ENCODE results near the gene CPT1A. TPM values are rescaled to one million over a fixed set of nuclear protein-coding genes. Genes with fewer than 3 reads are reported as not detected.

CPT1A gene
- total and polyA plus RNA-seq, 10 of the 15 experiments (the other 5 are each of a cell fraction or from before 2014, with no cell fraction given) = 1.1 to 17.5 (median 6.0) TPM

DNA sequence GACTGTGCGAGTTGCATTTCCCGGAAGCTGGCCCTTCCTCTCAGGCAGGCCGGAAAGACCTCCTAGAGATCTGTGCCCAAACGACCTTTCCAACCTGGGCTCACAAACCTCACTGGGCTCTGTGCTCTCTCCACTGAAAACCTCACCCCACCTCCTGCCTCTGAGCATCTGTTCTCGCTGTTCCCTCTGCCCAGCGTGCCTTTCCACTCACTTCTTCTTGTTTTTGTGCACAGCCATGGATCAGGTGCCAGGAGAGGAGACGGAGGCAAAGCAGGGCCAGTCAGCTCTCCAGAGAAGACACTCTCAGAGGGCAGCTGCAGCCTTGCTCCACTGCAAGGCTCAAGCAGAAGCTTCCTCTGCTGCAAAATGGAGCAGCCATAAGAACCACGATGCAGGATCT is 10.9 kb upstream of the CPT1A start:
- no TSS peak for BruUV-seq (replicated peaks)
- intact Hi-C loops (cut with micrococcal nuclease; ENCODE audit: unreplicated experiment) (no loop called here), in situ Hi-C loops (cut with MboI) (no loop called here)
- H3K4me2 ChIP-seq (ENCODE audit: control insufficient read depth, insufficient read depth) = no peak overlapping the region
- WGBS (ENCODE audit: insufficient coverage, insufficient replicate concordance, low lambda C conversion rate, missing lambda C conversion rate) = 64% methylated on average over 8 of the region's 8 CpGs
- DNase-seq (ENCODE audit: low read depth, low spot score) (no peak), FAIRE-seq (no peak), ATAC-seq (no peak)
- ChIA-PET CTCF (no interaction called here), SMC1A (ENCODE audit: uncharacterized antibody, unreplicated experiment) (no interaction called here), RAD21 (ENCODE audit: unreplicated experiment) (no interaction called here), POLR2A (no interaction called here)
- no peaks in the 10 kb centered on the region for H3K79me2 ChIP-seq (ENCODE audit: control insufficient read depth, insufficient read depth, low read length)
- H3K36me3 ChIP-seq (ENCODE audit: control insufficient read depth in 2 of 2, insufficient read depth in 2 of 2, low read length in 1 of 2) = no peaks in the 10 kb centered on the region
- no peak overlapping the region for H3K4me3 ChIP-seq
- TF ChIP-seq EED (IDR thresholded peaks at IDR 0.05; ENCODE audit: low read depth) = no peak
- TF ChIP-seq ZZZ3 (IDR thresholded peaks at IDR 0.05; ENCODE audit: control insufficient read depth, insufficient read length, low read depth) = no peak
- no peak for TF ChIP-seq LARP7 (IDR thresholded peaks at IDR 0.05)
- TF ChIP-seq SREBF1 (IDR thresholded peaks at IDR 0.05; ENCODE audit: low read length) = no peak
- TF ChIP-seq SRF (IDR thresholded peaks at IDR 0.05; ENCODE audit: low read depth in 2 of 2, low read length in 2 of 2) = no peak
- no peak for TF ChIP-seq NFYB (IDR thresholded peaks at IDR 0.05; ENCODE audit: insufficient read depth, low read depth, low read length)
- TF ChIP-seq ZBTB33 (IDR thresholded peaks at IDR 0.05) = no peak
- no peak for TF ChIP-seq STAT3 (IDR thresholded peaks at IDR 0.05; ENCODE audit: low read depth, low read length)
- TF ChIP-seq ZNF274 (IDR thresholded peaks at IDR 0.05; ENCODE audit: insufficient read depth, insufficient read length) = no peak
- TF ChIP-seq, protein P1, sequence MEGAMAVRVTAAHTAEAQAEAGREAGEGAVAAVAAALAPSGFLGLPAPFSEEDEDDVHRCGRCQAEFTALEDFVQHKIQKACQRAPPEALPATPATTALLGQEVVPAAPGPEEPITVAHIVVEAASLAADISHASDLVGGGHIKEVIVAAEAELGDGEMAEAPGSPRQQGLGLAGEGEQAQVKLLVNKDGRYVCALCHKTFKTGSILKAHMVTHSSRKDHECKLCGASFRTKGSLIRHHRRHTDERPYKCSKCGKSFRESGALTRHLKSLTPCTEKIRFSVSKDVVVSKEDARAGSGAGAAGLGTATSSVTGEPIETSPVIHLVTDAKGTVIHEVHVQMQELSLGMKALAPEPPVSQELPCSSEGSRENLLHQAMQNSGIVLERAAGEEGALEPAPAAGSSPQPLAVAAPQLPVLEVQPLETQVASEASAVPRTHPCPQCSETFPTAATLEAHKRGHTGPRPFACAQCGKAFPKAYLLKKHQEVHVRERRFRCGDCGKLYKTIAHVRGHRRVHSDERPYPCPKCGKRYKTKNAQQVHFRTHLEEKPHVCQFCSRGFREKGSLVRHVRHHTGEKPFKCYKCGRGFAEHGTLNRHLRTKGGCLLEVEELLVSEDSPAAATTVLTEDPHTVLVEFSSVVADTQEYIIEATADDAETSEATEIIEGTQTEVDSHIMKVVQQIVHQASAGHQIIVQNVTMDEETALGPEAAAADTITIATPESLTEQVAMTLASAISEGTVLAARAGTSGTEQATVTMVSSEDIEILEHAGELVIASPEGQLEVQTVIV (IDR thresholded peaks at IDR 0.05; ENCODE audit: borderline replicate concordance, partially characterized antibody) = no peak
- no peak for TF ChIP-seq PRDM15 (CRISPR knock-in tag; IDR thresholded peaks at IDR 0.05)
- TF ChIP-seq, protein P2, sequence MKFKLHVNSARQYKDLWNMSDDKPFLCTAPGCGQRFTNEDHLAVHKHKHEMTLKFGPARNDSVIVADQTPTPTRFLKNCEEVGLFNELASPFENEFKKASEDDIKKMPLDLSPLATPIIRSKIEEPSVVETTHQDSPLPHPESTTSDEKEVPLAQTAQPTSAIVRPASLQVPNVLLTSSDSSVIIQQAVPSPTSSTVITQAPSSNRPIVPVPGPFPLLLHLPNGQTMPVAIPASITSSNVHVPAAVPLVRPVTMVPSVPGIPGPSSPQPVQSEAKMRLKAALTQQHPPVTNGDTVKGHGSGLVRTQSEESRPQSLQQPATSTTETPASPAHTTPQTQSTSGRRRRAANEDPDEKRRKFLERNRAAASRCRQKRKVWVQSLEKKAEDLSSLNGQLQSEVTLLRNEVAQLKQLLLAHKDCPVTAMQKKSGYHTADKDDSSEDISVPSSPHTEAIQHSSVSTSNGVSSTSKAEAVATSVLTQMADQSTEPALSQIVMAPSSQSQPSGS (IDR thresholded peaks at IDR 0.05; ENCODE audit: low read length) = no peak
- TF ChIP-seq ZNF622 (IDR thresholded peaks at IDR 0.05) = no peak
- TF ChIP-seq NFXL1 (IDR thresholded peaks at IDR 0.05; ENCODE audit: borderline replicate concordance) = no peak
- TF ChIP-seq EZH2 (IDR thresholded peaks at IDR 0.05; ENCODE audit: borderline replicate concordance, control insufficient read depth, low read depth, low read length) = no peak
- peaks cover 0 to 7% of the 10 kb centered on the region in 2 experiments for H3K27me3 ChIP-seq (replicated peaks in 1 of 2; ENCODE audit: control insufficient read depth in 2 of 2, insufficient read depth in 2 of 2, low read length in 1 of 2)
- H3K4me1 ChIP-seq (ENCODE audit: control insufficient read depth, insufficient read depth, low read length) = no peaks in the 10 kb centered on the region
- no peak overlapping the region for H2AFZ ChIP-seq (ENCODE audit: control insufficient read depth, low read depth, low read length)
- H4K20me1 ChIP-seq (ENCODE audit: control insufficient read depth, insufficient read depth) = no peaks in the 10 kb centered on the region
- H3K27ac ChIP-seq (ENCODE audit: control insufficient read depth, insufficient read depth) = no peak overlapping the region
- no peaks in the 10 kb centered on the region for H3K9me3 ChIP-seq (replicated peaks; ENCODE audit: control insufficient read depth, insufficient read depth, low read length)
- H3K9ac ChIP-seq (ENCODE audit: control insufficient read depth, insufficient read depth, low read length) = no peak overlapping the region
